Activated T-cell treated with anti-CD3 and anti-CD28 coated beads for 24 hours (primary cell): ENCODE data around the gene DNPEP.
"Not testable (repeated sequence)": the region's sequence is repeated elsewhere in the genome, so short reads cannot be mapped to it uniquely, and the experiment has no call there.

Experiments
- DNase-seq: peaks from one replicate; pipeline ENCODE4 v3.0.0-alpha.2; 2020; ENCODE audit warnings: low read depth

The DNPEP gene

DNA sequence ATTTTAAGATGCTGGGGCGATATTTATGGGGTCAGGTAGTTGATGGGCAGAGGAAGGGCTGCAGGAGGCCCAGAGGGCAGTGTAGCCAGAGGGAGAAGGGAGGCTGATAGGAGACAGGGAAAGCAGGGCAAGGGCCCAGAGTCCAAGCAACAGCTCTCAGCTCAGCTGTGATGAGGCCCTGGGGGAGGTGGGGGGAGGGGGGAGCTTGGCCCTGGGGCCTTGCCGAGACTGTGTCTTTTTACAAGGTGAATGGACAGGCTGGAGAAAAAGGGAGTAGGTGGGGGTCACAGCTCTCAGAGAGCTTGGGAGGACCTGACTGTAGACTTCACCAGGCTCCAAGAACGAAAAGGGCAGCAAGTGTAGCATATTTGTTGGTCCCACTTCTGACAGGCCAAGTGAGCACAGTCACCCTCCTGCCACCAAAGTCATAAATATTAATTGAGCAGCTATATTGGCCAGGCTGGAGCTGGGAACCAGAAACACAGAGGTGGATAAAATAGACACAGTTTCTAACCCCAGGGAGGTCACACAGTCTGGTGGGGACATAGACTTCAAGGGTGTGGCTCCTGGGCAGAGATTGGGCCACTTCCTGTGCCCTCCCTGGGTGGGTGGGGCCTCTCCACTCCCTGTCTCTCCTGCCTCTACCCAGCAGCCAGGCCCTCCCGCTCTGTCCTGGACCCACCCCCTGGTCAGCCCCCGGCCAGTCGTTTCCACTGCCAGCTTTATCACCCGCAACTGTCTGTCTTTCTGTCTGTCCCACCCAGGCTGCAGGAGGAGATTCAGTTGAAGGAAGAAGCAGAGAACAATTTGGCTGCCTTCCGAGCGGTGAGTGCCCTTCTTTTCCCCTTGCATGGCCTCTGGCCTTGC is 31.9 kb upstream of the DNPEP start:
- DNase-seq = no peak

DNA sequence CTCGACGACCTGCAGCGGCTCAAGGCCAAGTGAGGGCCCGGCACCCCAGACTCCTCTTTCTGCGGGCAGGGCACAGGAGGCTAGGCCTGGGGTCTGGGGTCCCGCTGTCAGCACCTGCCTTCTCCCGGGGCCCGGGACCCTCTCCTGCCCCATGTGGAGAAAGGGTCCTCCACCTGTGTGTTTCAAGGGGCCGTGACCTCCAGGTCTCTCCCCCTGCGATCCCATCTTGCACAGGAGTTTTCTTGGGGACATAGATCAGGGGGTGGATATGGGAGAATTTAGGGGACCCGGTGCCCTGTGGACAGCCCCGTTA is 31.3 kb upstream of the DNPEP start:
- no peak for DNase-seq

- DNase-seq = no peak
Measured at GRCh38 chr2:219418155-219419011, 30.7 kb upstream of the DNPEP start, which contains the start of gene DES. Gene DES, plus strand, starts transcription at chr2:219418377. Its CDS starts 86 bp downstream, at chr2:219418463.

DNA sequence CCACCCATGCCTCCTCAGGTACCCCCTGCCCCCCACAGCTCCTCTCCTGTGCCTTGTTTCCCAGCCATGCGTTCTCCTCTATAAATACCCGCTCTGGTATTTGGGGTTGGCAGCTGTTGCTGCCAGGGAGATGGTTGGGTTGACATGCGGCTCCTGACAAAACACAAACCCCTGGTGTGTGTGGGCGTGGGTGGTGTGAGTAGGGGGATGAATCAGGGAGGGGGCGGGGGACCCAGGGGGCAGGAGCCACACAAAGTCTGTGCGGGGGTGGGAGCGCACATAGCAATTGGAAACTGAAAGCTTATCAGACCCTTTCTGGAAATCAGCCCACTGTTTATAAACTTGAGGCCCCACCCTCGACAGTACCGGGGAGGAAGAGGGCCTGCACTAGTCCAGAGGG is 29.7 kb upstream of the DNPEP start:
- DNase-seq = no peak

GRCh38 chr2:219416938-219417337 is 29.2 kb upstream of the DNPEP start:
- no peak for DNase-seq

GRCh38 chr2:219416235-219416602 is 28.5 kb upstream of the DNPEP start:
- no peak for DNase-seq

GRCh38 chr2:219415580-219416234 is 28.0 kb upstream of the DNPEP start:
- no peak for DNase-seq

DNA sequence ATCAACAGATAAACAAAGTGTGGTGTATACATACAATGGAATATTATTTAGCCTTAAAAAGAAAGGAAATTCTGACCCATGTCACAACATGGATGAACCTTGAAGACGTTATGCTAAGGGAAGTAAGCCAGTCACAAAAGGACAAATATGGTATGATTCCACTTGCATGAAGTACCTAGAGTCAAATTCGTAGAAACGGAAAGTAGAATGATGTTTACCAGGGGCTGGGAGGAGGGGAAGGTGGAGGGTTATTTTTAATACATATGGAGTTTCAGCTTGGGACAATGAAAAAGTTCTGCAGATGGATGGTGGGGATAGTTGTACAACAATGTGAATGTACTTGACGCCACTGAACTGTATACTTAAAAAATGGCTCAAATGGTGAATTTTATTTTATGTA is 27.1 kb upstream of the DNPEP start:
- DNase-seq = no peak

GRCh38 chr2:219410390-219410789 is 22.7 kb upstream of the DNPEP start:
- DNase-seq = no peak

DNA sequence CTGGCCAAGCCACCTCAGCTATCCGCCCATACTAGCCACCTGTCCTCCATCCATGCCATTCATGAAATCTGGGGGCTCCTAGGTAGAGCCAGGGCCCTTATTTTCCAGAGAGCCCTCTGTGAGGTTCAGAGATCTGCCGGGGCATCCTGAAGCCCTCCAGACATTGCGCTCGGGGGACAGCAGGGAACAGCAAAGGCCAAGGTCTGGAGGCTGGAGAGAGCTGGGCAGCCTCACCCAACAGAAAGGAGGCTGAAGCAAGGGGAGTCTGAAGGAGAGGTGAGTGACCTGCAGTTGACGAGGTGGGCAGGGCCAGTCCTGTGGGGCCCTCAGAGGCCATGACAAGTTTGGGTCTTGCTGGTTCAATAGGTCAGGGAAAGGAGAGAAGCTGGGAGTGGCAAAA is 21.9 kb upstream of the DNPEP start:
- DNase-seq = no peak

DNA sequence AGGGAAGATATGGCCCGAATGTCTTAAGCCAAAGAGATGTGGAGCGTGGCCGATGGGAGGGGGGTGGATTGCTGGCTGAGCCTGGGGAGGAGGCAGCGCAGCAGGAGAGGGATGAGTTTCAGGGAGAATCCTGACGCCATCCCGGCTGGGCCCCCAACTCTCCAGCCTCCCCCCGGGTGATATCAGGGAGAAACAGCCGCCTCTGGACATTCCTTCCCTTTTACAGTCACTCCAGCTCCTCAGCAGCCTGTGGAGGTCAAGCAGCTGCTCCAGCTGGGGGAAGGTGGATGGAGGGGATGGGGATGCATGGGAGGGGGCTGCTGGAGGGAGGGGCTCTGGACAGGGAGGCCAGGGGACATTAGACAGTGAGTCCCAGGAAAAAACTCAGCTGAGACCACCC is 20.9 kb upstream of the DNPEP start:
- no peak for DNase-seq

DNA sequence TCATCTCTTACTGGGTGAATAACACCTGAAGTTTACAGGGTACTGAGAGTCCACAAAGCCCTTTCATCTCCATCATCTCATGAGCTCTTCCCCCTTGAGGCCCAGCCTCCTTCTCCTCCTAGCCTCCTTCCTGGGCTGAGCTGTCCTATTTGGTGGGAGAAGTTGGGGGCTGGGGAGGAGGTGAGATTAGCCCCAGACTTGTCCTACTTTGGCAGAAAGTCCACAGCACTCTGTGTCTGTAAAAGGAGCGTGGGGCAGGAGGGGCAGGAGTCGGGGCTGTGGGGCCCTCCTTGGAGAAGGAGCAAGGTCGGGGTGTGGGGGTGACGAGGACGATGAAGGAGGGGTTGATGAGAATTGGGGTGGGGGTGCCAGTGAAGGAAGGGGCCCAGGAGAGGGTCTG is 20.5 kb upstream of the DNPEP start:
- no peak for DNase-seq

- DNase-seq = not testable (repeated sequence)
Measured at GRCh38 chr2:219407343-219407742, 19.6 kb upstream of the DNPEP start.

DNA sequence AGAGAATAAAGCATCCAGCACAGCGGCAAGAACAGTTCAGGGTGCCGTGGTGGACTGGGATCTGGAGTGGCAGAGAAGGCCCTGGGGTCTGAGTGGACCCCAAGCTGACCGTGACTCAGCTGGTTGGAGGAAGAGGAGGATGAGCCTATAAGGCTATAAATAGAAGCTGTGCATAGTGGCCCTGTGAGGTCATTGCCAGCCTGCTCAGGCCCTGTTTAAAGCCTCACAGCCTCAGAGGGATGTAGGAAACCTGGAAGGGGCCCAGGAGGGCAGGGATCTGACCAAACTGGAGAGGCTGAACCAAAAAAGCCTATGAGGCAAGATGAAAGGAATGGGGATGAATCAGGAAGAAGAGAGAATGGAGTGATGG is 19.1 kb upstream of the DNPEP start:
- DNase-seq = no peak

- DNase-seq = no peak
Measured at GRCh38 chr2:219405958-219406860, 18.5 kb upstream of the DNPEP start.

GRCh38 chr2:219405451-219405850 is 17.7 kb upstream of the DNPEP start:
- DNase-seq = no peak

- no peak for DNase-seq
Measured at GRCh38 chr2:219404954-219405353, 17.2 kb upstream of the DNPEP start.

- DNase-seq = no peak
Measured at GRCh38 chr2:219404291-219404910, 16.7 kb upstream of the DNPEP start.

GRCh38 chr2:219403861-219404260 is 16.1 kb upstream of the DNPEP start:
- DNase-seq = no peak

DNA sequence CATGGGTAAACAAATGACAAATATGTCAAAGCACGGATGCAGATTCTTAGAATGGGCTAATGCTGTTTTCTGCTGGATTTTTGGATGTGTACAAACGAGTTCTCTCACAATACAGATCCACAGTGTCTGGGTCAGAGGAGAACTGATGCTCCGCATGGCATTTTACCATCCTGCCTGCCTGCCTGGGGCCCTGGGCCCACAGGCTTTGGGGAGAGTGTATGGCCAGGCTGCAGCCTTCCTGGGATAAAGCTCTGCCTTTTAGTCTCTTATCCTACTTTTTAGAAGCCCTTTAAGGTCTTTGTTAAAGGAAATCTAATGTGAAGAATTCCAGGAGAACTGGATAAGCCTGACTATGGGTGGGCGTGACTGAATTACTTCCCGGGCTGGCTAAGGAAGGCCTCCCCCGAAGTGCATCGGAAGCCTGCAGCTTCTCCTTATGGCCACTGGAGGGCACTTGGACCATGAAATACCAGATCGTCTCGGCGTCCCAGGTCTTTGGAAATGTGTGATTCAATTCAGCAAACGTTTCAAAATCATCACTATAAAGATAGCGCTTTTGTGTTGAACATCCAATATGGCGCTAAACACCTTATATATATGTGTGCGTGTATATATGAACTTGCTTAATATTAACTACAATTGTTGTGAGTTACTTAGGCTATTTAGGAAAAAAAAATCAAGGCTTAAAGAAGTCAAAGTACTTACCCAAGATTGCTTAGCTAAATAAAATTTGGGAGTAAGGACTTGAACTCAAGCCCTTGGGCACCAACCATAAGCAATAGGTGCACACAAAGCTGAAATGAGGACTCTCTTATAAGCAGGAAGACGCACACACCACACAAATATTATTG is 15.2 kb upstream of the DNPEP start:
- peak; percentile 40 for DNase-seq
